ENCODE measurements around the gene PIK3R3.

GRCh38 chr1:46001081-46001785, 131.2 kb downstream of the PIK3R3 start:
- TF ChIP-seq CTCF (IDR thresholded peaks at IDR 0.05) (no peak), POLR2A (IDR thresholded peaks at IDR 0.05) (no peak), EP300 (IDR thresholded peaks at IDR 0.05; ENCODE audit: low read depth) (no peak), POLR2AphosphoS5 (IDR thresholded peaks at IDR 0.05) (no peak)
